ENCODE results near the gene CNR1. TPM values are rescaled to one million over a fixed set of nuclear protein-coding genes. Genes with fewer than 3 reads are reported as not detected.

CNR1 gene
- total RNA-seq, 1 experiment from 2014 or later = 0.31 TPM

DNA sequence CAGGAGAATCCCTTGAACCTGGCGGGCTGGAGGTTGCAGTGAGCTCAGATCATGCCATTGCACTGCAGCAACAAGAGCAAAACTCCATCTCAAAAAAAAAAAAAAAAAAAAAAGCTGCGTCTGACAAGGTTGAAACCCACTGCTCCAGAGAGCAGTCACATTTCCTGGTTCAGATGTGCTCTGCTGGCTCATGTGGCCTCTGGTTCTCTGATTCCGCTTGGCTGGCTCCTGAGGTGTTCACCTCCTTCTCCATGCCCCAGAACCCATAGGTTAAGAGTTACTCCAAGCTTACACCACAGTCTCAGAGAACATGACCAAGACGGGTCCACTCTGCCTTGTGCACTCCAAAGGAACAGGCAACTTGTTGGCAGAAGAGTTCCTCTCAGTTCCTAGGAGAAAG, 8.8 kb upstream of the CNR1 start:
- no peaks in the 10 kb centered on the region for H3K4me1 Mint-ChIP-seq (ENCODE audit: low read depth, unreplicated experiment)
- no peak overlapping the region for H3K4me3 Mint-ChIP-seq (ENCODE audit: low read depth, unreplicated experiment)
- H3K9me3 Mint-ChIP-seq (ENCODE audit: low read depth, unreplicated experiment) = no peaks in the 10 kb centered on the region
- CTCF ChIA-PET = no interaction called here
- TF ChIP-seq, protein P1, sequence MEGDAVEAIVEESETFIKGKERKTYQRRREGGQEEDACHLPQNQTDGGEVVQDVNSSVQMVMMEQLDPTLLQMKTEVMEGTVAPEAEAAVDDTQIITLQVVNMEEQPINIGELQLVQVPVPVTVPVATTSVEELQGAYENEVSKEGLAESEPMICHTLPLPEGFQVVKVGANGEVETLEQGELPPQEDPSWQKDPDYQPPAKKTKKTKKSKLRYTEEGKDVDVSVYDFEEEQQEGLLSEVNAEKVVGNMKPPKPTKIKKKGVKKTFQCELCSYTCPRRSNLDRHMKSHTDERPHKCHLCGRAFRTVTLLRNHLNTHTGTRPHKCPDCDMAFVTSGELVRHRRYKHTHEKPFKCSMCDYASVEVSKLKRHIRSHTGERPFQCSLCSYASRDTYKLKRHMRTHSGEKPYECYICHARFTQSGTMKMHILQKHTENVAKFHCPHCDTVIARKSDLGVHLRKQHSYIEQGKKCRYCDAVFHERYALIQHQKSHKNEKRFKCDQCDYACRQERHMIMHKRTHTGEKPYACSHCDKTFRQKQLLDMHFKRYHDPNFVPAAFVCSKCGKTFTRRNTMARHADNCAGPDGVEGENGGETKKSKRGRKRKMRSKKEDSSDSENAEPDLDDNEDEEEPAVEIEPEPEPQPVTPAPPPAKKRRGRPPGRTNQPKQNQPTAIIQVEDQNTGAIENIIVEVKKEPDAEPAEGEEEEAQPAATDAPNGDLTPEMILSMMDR (IDR thresholded peaks at IDR 0.05; ENCODE audit: unreplicated experiment) = no peak
- intact Hi-C loops (cut with micrococcal nuclease; ENCODE audit: unreplicated experiment) = no loop called here
- DNase-seq = no peak
- H3K36me3 Mint-ChIP-seq (ENCODE audit: insufficient read depth, unreplicated experiment) = no peaks in the 10 kb centered on the region
- no TSS peak for BruUV-seq (replicated peaks)
- H3K27me3 Mint-ChIP-seq (ENCODE audit: unreplicated experiment) = peaks cover 13% of the 10 kb centered on the region
- no peak overlapping the region for H3K27ac Mint-ChIP-seq (ENCODE audit: unreplicated experiment)

DNA sequence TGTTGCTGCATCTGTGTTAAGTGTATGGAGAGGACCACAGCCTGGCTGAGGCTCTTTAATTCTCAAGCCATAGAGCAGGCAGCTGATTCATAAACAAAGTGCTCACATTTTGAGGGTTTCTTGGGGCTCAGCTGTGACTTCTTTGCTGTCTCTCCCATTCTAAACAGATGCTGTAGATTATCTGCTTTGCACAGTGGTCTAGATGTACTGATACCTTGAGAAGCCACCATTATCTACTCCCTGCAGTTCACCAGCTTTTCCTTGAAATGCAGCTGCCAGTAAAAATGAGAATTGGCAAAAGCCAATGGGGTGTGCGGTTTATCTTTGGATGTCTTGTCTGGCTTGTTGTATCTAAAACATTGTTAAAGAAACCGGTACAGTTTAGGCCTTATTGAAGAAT, 5.2 kb upstream of the CNR1 start:
- CTCF ChIA-PET = no interaction called here
- Mint-ChIP-seq H3K36me3 (ENCODE audit: insufficient read depth, unreplicated experiment) (peaks cover 5% of the 10 kb centered on the region), H3K9me3 (ENCODE audit: low read depth, unreplicated experiment) (no peaks in the 10 kb centered on the region), H3K4me3 (ENCODE audit: low read depth, unreplicated experiment) (no peak overlapping the region), H3K27ac (ENCODE audit: unreplicated experiment) (no peak overlapping the region), H3K4me1 (ENCODE audit: low read depth, unreplicated experiment) (no peaks in the 10 kb centered on the region), H3K27me3 (ENCODE audit: unreplicated experiment) (peaks cover 43% of the 10 kb centered on the region)
- TF ChIP-seq, protein P1 (IDR thresholded peaks at IDR 0.05; ENCODE audit: unreplicated experiment) = no peak
- intact Hi-C loops (cut with micrococcal nuclease; ENCODE audit: unreplicated experiment) = no loop called here
- BruUV-seq (replicated peaks) = no TSS peak
- no peak for DNase-seq

DNA sequence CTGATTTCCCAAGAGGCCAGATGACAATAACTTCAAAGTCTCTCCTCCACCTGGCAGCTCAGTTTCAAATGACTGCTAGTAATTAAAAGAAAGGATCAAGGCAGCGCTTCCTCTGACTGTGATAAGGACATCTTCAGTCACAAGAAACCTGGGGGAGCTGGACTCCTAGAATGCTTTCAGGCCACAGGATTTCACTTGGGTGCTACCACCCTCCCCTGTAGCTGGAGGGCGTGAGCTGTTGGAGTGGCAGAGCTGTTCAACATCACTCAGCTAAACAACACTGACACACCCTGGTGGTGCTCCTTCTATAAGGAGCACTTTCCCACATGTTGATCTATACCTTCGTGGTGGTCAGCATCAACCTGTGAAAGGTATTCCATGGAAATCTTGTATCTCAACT, 2.2 kb upstream of the CNR1 start:
- DNase-seq = peak; percentile 7
- CTCF ChIA-PET = interaction anchor here (0.5 to 1.2 kb wide), 2 partner anchors 9 to 227 kb away, joined by 3 to 7 read pairs; no protein-coding TSS in a partner anchor
- intact Hi-C loops (cut with micrococcal nuclease; ENCODE audit: unreplicated experiment) = no loop called here
- Mint-ChIP-seq H3K27me3 (ENCODE audit: unreplicated experiment) (peaks cover 71% of the 10 kb centered on the region), H3K36me3 (ENCODE audit: insufficient read depth, unreplicated experiment) (peaks cover 16% of the 10 kb centered on the region), H3K4me1 (ENCODE audit: low read depth, unreplicated experiment) (no peaks in the 10 kb centered on the region), H3K27ac (ENCODE audit: unreplicated experiment) (no peak overlapping the region), H3K9me3 (ENCODE audit: low read depth, unreplicated experiment) (no peaks in the 10 kb centered on the region), H3K4me3 (ENCODE audit: low read depth, unreplicated experiment) (no peak overlapping the region)
- TF ChIP-seq, protein P1 (IDR thresholded peaks at IDR 0.05; ENCODE audit: unreplicated experiment) = no peak
- BruUV-seq (replicated peaks) = no TSS peak

DNA sequence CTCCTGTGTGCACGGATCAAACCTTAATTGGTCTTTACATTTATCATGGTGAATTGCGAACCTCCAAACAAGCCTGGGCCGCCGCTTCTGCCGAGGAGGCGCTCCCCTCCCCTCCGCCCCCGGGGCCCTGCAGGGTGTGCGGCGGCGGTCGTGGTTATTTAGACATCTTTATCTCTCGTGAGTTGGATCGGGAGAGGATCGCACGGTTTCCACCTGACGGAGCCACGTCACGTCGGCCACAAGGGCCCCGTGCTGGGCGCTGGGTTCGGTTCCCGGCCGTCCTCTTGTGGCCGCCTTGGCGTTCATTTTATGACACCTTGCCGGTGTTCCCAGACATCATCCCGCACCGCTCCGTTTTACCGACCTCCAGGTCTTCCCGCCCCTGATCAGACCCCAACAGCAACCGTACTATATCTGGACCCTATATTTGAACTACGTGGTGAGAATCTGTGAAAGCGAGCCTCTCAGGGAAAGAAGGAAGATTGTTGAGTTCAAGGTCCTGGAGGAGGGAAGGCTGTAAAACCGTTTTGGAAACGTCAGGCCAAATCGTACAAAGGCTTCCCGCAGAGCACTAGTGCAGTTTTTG, 1.3 kb upstream of the CNR1 start:
- TF ChIP-seq, protein P1 (IDR thresholded peaks at IDR 0.05; ENCODE audit: unreplicated experiment) = no peak
- Mint-ChIP-seq H3K4me1 (ENCODE audit: low read depth, unreplicated experiment) (no peaks in the 10 kb centered on the region), H3K36me3 (ENCODE audit: insufficient read depth, unreplicated experiment) (peaks cover 16% of the 10 kb centered on the region), H3K9me3 (ENCODE audit: low read depth, unreplicated experiment) (no peaks in the 10 kb centered on the region), H3K27ac (ENCODE audit: unreplicated experiment) (no peak overlapping the region), H3K27me3 (ENCODE audit: unreplicated experiment) (peaks cover 71% of the 10 kb centered on the region), H3K4me3 (ENCODE audit: low read depth, unreplicated experiment) (peak overlapping the region; percentile 78)
- CTCF ChIA-PET = interaction anchor here (0.6 to 1.2 kb wide), 2 partner anchors 8 to 1430 kb away, joined by 3 to 7 read pairs; no protein-coding TSS in a partner anchor
- intact Hi-C loops (cut with micrococcal nuclease; ENCODE audit: unreplicated experiment) = no loop called here
- no TSS peak for BruUV-seq (replicated peaks)
- DNase-seq = no peak

All from Calu3 (cell line).